HCT116 (cell line): ENCODE data around the gene GAP43. TPM values are rescaled to one million over a fixed set of nuclear protein-coding genes. Genes with fewer than 3 reads are reported as not detected.

ENCODE experiments used
- ATAC-seq: fragments of 200-7000 bp; cut with Tn5 transposase; 2 replicates; pipeline ENCODE4 v1.9.1; 2020; ENCODE audit warnings: mild to moderate bottlenecking, moderate library complexity
- BruUV-seq: library from RNA; stranded (reverse); fragments of 400-500 nt; replicated peaks from 2 replicates; lab custom pipeline; 2021; lab: Mats Ljungman, UMichigan
- CTCF ChIA-PET: fragments of 300-600 bp; sonication (Branson Sonifier 250); formaldehyde crosslinking; loops from one replicate; lab custom pipeline; 2021; ENCODE audit warnings: antibody characterized with exemption; lab: Charles Lee
- POLR2A ChIA-PET: fragments of 300-600, 350-600 bp; sonication (Branson Sonifier 250); formaldehyde crosslinking; loops from one replicate; lab custom pipeline; 2021; ENCODE audit warnings: antibody characterized with exemption; lab: Charles Lee
- RAD21 ChIA-PET, 2 experiments: fragments of 300-600 bp; sonication (Branson Sonifier 250); formaldehyde crosslinking; loops; one replicate each; lab custom pipeline; 2023; ENCODE audit warnings: low total read pairs in 2 of 2; ENCODE audit not compliant: uncharacterized antibody in 2 of 2, unreplicated experiment in 2 of 2, low non-redundant PET in 1 of 2; lab: Charles Lee
- DNase-seq: peaks from one replicate; pipeline ENCODE4 v3.0.0-alpha.2; 2010; ENCODE audit warnings: low read depth, low spot score
- H2AFZ ChIP-seq: fragments of 200-600 bp; shearing (Covaris generic), sonication (generic); 2 replicates; pipeline ENCODE4 v1.6.1; 2017; ENCODE audit warnings: low read depth, mixed run types, mixed read lengths, antibody characterized with exemption, low read length; ENCODE audit not compliant: poor library complexity, severe bottlenecking
- H3K27ac ChIP-seq: 2 replicates; pipeline ENCODE4 v1.5.1; 2012; ENCODE audit warnings: low read depth, low read length
- H3K27me3 ChIP-seq: fragments of 200-600 bp; sonication (generic); 2 replicates; pipeline ENCODE4 v1.6.1; 2016; ENCODE audit warnings: mixed run types, low read length, mixed read lengths; ENCODE audit not compliant: insufficient read depth
- H3K36me3 ChIP-seq, 2 experiments: fragments of 200-500 bp in 1 of 2; fragments of 200-600 bp in 1 of 2; sonication (Bioruptor generic) in 1 of 2; sonication (generic) in 1 of 2; 2 replicates each; pipeline versions ENCODE4 v1.5.1 to v1.6.1; 2014 to 2016; ENCODE audit warnings: low read length in 2 of 2, inconsistent platforms in 1 of 2, mixed read lengths in 1 of 2, mixed run types in 1 of 2; ENCODE audit not compliant: insufficient read depth in 2 of 2, control insufficient read depth in 1 of 2
- H3K4me1 ChIP-seq, 2 experiments: fragments of 200-600 bp in 1 of 2; sonication (generic) in 1 of 2; 2 replicates each; pipeline versions ENCODE4 v1.5.1 to v1.6.1; 2012 to 2017; ENCODE audit warnings: low read length in 2 of 2, inconsistent platforms in 1 of 2, mild to moderate bottlenecking in 1 of 2, mixed read lengths in 1 of 2, mixed run types in 1 of 2, moderate library complexity in 1 of 2; ENCODE audit not compliant: insufficient read depth in 2 of 2, control insufficient read depth in 1 of 2
- H3K4me2 ChIP-seq: fragments of 200-600 bp; sonication (generic); 2 replicates; pipeline ENCODE4 v1.6.1; 2017; ENCODE audit warnings: mixed run types, low read length, mixed read lengths
- H3K4me3 ChIP-seq, 2 experiments: fragments of 200-600 bp in 1 of 2; sonication (generic) in 1 of 2; replicated peaks in 1 of 2; 2 replicates each; pipeline ENCODE4 v1.5.1; 2011 to 2016; ENCODE audit warnings: low read length in 2 of 2, control low read depth in 1 of 2, low read depth in 1 of 2, mild to moderate bottlenecking in 1 of 2, mixed read lengths in 1 of 2, mixed run types in 1 of 2
- H3K79me2 ChIP-seq: fragments of 200-600 bp; sonication (generic); 2 replicates; pipeline ENCODE4 v1.6.1; 2017; ENCODE audit warnings: mild to moderate bottlenecking, mixed run types, low read length, moderate library complexity, mixed read lengths; ENCODE audit not compliant: insufficient read depth
- H3K9ac ChIP-seq: fragments of 200-600 bp; sonication (generic); 2 replicates; pipeline ENCODE4 v1.6.1; 2016; ENCODE audit warnings: low read length, mixed read lengths
- H3K9me2 ChIP-seq: fragments of 200-600 bp; sonication (generic), shearing (Covaris generic); 2 replicates; pipeline ENCODE4 v1.6.1; 2017; ENCODE audit warnings: mixed run types, mild to moderate bottlenecking, moderate library complexity; ENCODE audit not compliant: insufficient read depth
- H3K9me3 ChIP-seq, 2 experiments: fragments of 200-500 bp in 1 of 2; fragments of 200-600 bp in 1 of 2; sonication (Bioruptor generic) in 1 of 2; sonication (generic) in 1 of 2; 2 replicates each; pipeline ENCODE4 v1.6.1; 2014 to 2017; ENCODE audit warnings: low read length in 2 of 2, mixed read lengths in 2 of 2, inconsistent platforms in 1 of 2, low read depth in 1 of 2, mild to moderate bottlenecking in 1 of 2, mixed run types in 1 of 2, moderate library complexity in 1 of 2; ENCODE audit not compliant: control insufficient read depth in 1 of 2, insufficient read depth in 1 of 2
- H4K20me1 ChIP-seq: fragments of 200-600 bp; sonication (generic), shearing (Covaris generic); 2 replicates; pipeline ENCODE4 v1.6.1; 2017; ENCODE audit warnings: mixed run types, mild to moderate bottlenecking, moderate library complexity; ENCODE audit not compliant: insufficient read depth
- EZH2 ChIP-seq: fragments of 200-600 bp; sonication (generic); IDR thresholded peaks from 2 replicates; pipeline ENCODE4 v1.6.1; 2017; ENCODE audit warnings: antibody characterized with exemption, mixed run types
- JUND ChIP-seq: IDR thresholded peaks from 2 replicates; pipeline ENCODE4 v1.6.1; 2012
- POLR2AphosphoS5 ChIP-seq: IDR thresholded peaks from 2 replicates; pipeline ENCODE4 v1.6.1; 2011; ENCODE audit warnings: mild to moderate bottlenecking, low read depth, low read length, moderate library complexity
- RAD21 ChIP-seq: IDR thresholded peaks from 2 replicates; pipeline ENCODE4 v1.6.1; 2012; ENCODE audit warnings: low read depth, mild to moderate bottlenecking
- SP1 ChIP-seq: IDR thresholded peaks from 2 replicates; pipeline ENCODE4 v1.6.1; 2012; ENCODE audit warnings: low read depth
- ZNF274 ChIP-seq: fragments of 200-500 bp; sonication (Bioruptor generic); IDR thresholded peaks from 2 replicates; pipeline ENCODE4 v1.6.1; 2014; ENCODE audit warnings: mild to moderate bottlenecking, low read depth, low read length, inconsistent platforms
- intact Hi-C: fragments of 100-400 bp; cut with micrococcal nuclease; formaldehyde crosslinking; loops from 2 replicates; pipeline ENCODE4 v1.10.0; 2022
- total RNA-seq: library from RNA; stranded (reverse); gene quantifications from one replicate; pipeline ENCODE4 v1.2.1, GENCODE V29; 2021; ENCODE audit not compliant: unreplicated experiment
- TF ChIP-seq, protein P1 (sequence below): IDR thresholded peaks from 2 replicates; pipeline ENCODE4 v1.6.1; 2012

The GAP43 gene
- total RNA-seq, 1 experiment from 2014 or later, result not detected

DNA sequence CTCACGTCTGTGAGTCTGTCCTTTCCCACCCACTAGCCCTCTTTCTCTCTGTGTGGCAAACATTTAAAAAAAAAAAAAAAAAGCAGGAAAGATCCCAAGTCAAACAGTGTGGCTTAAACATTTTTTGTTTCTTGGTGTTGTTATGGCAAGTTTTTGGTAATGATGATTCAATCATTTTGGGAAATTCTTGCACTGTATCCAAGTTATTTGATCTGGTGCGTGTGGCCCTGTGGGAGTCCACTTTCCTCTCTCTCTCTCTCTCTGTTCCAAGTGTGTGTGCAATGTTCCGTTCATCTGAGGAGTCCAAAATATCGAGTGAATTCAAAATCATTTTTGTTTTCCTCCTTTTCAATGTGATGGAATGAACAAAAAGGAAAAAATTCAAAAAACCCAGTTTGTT lies 97.7 kb downstream of the GAP43 start:
- no peak for DNase-seq
- Histone ChIP-seq H3K4me3 (no peak overlapping the region), H3K9me2 (no peaks in the 10 kb centered on the region), H4K20me1 (no peaks in the 10 kb centered on the region)
- RAD21 ChIA-PET, result no interaction called here
- intact Hi-C loops, result loop anchor here (1.0 kb wide), 1 partner anchor 39 kb away; no protein-coding TSS in a partner anchor
- TF ChIP-seq SP1, result no peak
- TF ChIP-seq, all 23 proteins: peak for 0
- Histone ChIP-seq H3K27ac (no peak overlapping the region), H3K9me3 (no peaks in the 10 kb centered on the region), H3K4me1 (no peaks in the 10 kb centered on the region), H3K9ac (no peak overlapping the region), H3K79me2 (no peaks in the 10 kb centered on the region), H3K27me3 (no peaks in the 10 kb centered on the region), H2AFZ (no peak overlapping the region), H3K4me2 (no peak overlapping the region), H3K36me3 (no peaks in the 10 kb centered on the region)
- ChIA-PET CTCF (no interaction called here), POLR2A (no interaction called here)
- no TSS peak for BruUV-seq
- ATAC-seq, result no peak

DNA sequence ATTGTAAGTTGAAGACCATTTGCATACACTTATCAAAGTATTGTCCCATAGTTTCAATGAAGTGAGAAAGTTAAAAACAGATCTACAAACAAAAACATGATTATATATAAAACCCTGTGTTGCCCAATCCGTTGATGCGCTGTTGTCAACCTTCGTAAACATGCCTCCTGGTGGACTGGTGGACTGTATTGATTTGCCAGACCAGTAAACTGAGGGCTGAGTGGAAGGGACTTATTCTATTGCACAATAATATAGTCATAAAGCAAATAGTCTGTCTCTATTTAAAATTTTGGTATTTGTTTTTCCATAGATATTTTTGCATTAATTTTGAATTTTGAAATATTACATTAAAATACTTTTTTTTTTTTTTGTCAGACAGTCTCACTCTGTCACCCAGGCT lies 102.5 kb downstream of the GAP43 start:
- Histone ChIP-seq H3K4me2 (no peak overlapping the region), H3K9me3 (no peaks in the 10 kb centered on the region), H3K36me3 (no peaks in the 10 kb centered on the region), H3K27me3 (no peaks in the 10 kb centered on the region), H3K4me3 (no peak overlapping the region), H3K79me2 (no peaks in the 10 kb centered on the region), H3K27ac (no peak overlapping the region), H3K4me1 (no peaks in the 10 kb centered on the region), H2AFZ (no peak overlapping the region), H4K20me1 (no peaks in the 10 kb centered on the region), H3K9ac (no peak overlapping the region), H3K9me2 (no peaks in the 10 kb centered on the region)
- ChIA-PET RAD21 (no interaction called here), POLR2A (no interaction called here), CTCF (no interaction called here)
- intact Hi-C loops, result no loop called here
- no TSS peak for BruUV-seq
- no peak for ATAC-seq
- TF ChIP-seq EZH2 (no peak), ZNF274 (no peak), JUND (no peak), RAD21 (no peak), POLR2AphosphoS5 (no peak), SP1 (no peak)
- TF ChIP-seq, protein P1, sequence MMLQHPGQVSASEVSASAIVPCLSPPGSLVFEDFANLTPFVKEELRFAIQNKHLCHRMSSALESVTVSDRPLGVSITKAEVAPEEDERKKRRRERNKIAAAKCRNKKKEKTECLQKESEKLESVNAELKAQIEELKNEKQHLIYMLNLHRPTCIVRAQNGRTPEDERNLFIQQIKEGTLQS, result no peak
- DNase-seq, result no peak
